Measurements from ENCODE around the gene C6orf47. TPM values are rescaled to one million over a fixed set of nuclear protein-coding genes. Genes with fewer than 3 reads are reported as not detected.
A peak's percentile ranks its signal among the peaks of the same experiment; 100 is the strongest.

C6orf47 gene
- total and polyA plus RNA-seq, 7 donors, result 13.5 to 36.0 (median 19.4) TPM

DNA sequence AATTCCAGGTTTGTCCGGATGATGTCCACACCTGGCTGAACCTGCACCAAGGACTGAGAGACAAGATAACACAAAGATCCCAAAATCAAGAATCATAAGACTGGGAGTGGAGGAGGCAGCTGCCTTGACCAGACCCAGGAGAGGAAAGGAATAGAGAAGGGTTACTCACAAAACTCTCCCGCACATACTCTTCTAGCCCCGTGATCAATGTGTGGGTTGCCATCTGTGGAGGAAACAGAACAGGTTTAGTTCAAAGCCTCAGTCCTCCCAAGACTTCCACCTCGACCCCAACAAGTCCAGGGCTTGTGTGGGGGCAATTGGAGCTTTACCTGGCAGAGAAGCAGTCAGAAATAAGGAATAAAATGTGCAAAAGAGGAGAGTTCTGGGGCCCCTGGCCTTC is 19.2 kb downstream of the C6orf47 start:
- H3K9me3 ChIP-seq, result no peaks in the 10 kb centered on the region
- WGBS, 3 donors, result 85 to 90% (median 86%) methylated on average over 4 of the region's 4 CpGs
- ATAC-seq (no peak), DNase-seq (no peak)
- intact Hi-C loops (cut with DNase I), result no loop called here
- no peak overlapping the region for H3K4me3 ChIP-seq
- H3K36me3 ChIP-seq (ENCODE audit: insufficient read depth in 1 of 2, low read depth in 1 of 2), result peaks cover 26 to 100% of the 10 kb centered on the region in 2 donors
- no peaks in the 10 kb centered on the region for H3K27me3 ChIP-seq (ENCODE audit: insufficient read depth in 3 of 3, low read length in 2 of 3)
- peaks cover 6% of the 10 kb centered on the region for H3K4me1 ChIP-seq
- TF ChIP-seq, protein P1, sequence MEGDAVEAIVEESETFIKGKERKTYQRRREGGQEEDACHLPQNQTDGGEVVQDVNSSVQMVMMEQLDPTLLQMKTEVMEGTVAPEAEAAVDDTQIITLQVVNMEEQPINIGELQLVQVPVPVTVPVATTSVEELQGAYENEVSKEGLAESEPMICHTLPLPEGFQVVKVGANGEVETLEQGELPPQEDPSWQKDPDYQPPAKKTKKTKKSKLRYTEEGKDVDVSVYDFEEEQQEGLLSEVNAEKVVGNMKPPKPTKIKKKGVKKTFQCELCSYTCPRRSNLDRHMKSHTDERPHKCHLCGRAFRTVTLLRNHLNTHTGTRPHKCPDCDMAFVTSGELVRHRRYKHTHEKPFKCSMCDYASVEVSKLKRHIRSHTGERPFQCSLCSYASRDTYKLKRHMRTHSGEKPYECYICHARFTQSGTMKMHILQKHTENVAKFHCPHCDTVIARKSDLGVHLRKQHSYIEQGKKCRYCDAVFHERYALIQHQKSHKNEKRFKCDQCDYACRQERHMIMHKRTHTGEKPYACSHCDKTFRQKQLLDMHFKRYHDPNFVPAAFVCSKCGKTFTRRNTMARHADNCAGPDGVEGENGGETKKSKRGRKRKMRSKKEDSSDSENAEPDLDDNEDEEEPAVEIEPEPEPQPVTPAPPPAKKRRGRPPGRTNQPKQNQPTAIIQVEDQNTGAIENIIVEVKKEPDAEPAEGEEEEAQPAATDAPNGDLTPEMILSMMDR (IDR thresholded peaks at IDR 0.05), result no peak
- H3K27ac ChIP-seq, result no peak overlapping the region

DNA sequence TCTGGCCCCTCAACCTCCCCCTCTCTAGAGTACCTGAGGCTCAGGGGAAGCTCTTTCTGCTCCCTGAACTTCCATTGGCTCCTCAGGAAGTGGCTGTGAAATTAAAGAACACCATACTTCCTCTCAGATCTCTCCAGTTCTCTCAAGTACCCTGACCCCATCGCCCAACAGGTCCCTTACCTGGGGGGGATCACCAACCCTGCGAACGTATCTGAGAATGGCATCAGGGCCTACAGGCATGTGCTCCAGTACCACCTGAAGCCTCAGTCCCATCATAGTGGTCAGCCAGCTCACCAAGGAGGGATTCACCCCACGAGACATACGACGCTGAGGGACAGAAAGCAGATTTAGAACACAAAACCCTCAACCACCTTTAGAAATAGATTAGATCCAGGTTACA is 20.0 kb downstream of the C6orf47 start:
- Histone ChIP-seq H3K4me3 (no peak overlapping the region), H3K27ac (no peak overlapping the region), H3K27me3 (ENCODE audit: insufficient read depth in 3 of 3, low read length in 2 of 3) (no peaks in the 10 kb centered on the region), H3K9me3 (no peaks in the 10 kb centered on the region), H3K36me3 (ENCODE audit: insufficient read depth in 1 of 2, low read depth in 1 of 2) (peaks cover 27 to 100% of the 10 kb centered on the region in 2 donors), H3K4me1 (peaks cover 6% of the 10 kb centered on the region)
- no peak for ATAC-seq
- no peak for DNase-seq
- 92 to 93% (median 93%) methylated on average over 6 of the region's 6 CpGs for WGBS, 3 donors
- intact Hi-C loops (cut with DNase I), result no loop called here
- TF ChIP-seq, protein P1 (IDR thresholded peaks at IDR 0.05), result no peak

DNA sequence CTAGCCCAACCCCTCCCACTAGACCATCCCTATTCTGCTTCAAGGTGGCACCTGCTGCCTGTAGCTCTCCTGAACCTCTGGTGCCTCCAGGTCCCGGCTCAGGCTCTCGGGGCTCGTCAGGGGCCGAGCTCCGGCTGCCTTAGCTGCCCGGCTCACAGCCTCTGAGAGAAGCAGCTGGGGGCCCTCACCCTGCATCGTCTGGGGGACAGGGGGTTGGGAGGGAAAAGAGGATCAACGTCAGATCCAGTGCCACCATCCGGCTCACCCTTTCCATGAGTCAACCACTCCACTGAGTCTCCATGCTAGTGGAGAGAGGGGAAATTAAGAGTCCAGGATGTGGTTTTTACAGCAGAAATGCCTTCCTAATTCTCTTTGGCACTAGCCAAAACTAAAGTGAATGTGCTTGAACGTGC is 21.1 kb downstream of the C6orf47 start:
- H3K9me3 ChIP-seq, result no peaks in the 10 kb centered on the region
- H3K4me1 ChIP-seq, result peaks cover 6% of the 10 kb centered on the region
- peak in 2 of 4 donors; percentile 4 for ATAC-seq
- DNase-seq, result no peak
- TF ChIP-seq, protein P1 (IDR thresholded peaks at IDR 0.05), result no peak
- intact Hi-C loops (cut with DNase I), result no loop called here
- H3K4me3 ChIP-seq, result no peak overlapping the region
- no peaks in the 10 kb centered on the region for H3K27me3 ChIP-seq (ENCODE audit: insufficient read depth in 3 of 3, low read length in 2 of 3)
- H3K27ac ChIP-seq, result peak overlapping the region; percentile 9
- 65 to 73% (median 72%) methylated on average over 10 of the region's 10 CpGs for WGBS, 3 donors
- H3K36me3 ChIP-seq (ENCODE audit: insufficient read depth in 1 of 2, low read depth in 1 of 2), result peaks cover 33 to 100% of the 10 kb centered on the region in 2 donors

DNA sequence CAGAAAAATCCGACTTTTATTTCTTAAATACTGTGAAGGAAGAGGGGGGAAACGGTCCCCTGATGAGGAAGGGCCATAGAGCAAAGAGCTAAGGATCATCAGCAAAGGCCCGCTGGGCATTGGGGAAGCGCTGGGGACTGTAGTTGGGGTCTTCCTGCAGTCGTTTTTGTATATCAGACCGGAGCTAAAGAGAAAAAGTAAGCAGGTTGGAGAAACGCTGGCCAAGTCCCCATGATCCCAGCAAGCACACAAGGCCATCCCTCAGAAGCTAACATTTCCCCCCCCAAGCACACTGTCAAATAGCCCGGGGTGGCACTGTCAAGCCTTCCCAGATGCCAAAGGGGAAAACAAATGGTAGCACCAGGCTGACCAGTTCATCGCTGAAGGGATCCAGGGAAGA is 21.5 kb downstream of the C6orf47 start:
- TF ChIP-seq, protein P1 (IDR thresholded peaks at IDR 0.05), result no peak
- DNase-seq (no peak), ATAC-seq (peak in 1 of 4 donors; percentile 9)
- no peak overlapping the region for H3K4me3 ChIP-seq
- peaks cover 29 to 100% of the 10 kb centered on the region in 2 donors for H3K36me3 ChIP-seq (ENCODE audit: insufficient read depth in 1 of 2, low read depth in 1 of 2)
- peaks cover 6% of the 10 kb centered on the region for H3K4me1 ChIP-seq
- 65 to 78% (median 72%) methylated on average over 9 of the region's 9 CpGs for WGBS, 3 donors
- no peaks in the 10 kb centered on the region for H3K9me3 ChIP-seq
- H3K27me3 ChIP-seq (ENCODE audit: insufficient read depth in 3 of 3, low read length in 2 of 3), result no peaks in the 10 kb centered on the region
- intact Hi-C loops (cut with DNase I), result no loop called here
- no peak overlapping the region for H3K27ac ChIP-seq
